Kidney (tissue), 14 donors: ENCODE data around the gene CCDC169. TPM values are rescaled to one million over a fixed set of nuclear protein-coding genes. Genes with fewer than 3 reads are reported as not detected.

Experiments used
- DNase-seq, 5 donors: peaks; one replicate each; pipeline ENCODE4 v3.0.0-alpha.2; 2013 to 2020
- FAIRE-seq: peaks from 2 replicates; lab custom pipeline; 2012; peaks lifted over from hg19 to GRCh38; lab: Jason Lieb, UNC
- H3K27ac ChIP-seq, 2 donors: one replicate each; pipeline ENCODE4 v1.7.0; 2013; ENCODE audit warnings: low read depth in 2 of 2, low read length in 2 of 2, inconsistent platforms in 1 of 2
- H3K27me3 ChIP-seq: one replicate; pipeline ENCODE4 v1.7.1; 2013; ENCODE audit warnings: low read length, inconsistent platforms; ENCODE audit not compliant: control insufficient read depth, insufficient read depth
- H3K36me3 ChIP-seq, 3 donors: one replicate each; pipeline versions ENCODE4 v1.7.0 to v1.7.1; 2013; ENCODE audit warnings: low read length in 3 of 3, control low read depth in 1 of 3, inconsistent platforms in 1 of 3; ENCODE audit not compliant: insufficient read depth in 3 of 3, control insufficient read depth in 2 of 3
- H3K4me1 ChIP-seq, 3 donors: one replicate each; pipeline versions ENCODE4 v1.7.0 to v1.7.1; 2013; ENCODE audit warnings: low read length in 3 of 3, inconsistent platforms in 1 of 3, low read depth in 1 of 3; ENCODE audit not compliant: control insufficient read depth in 2 of 3, insufficient read depth in 2 of 3
- H3K4me3 ChIP-seq, 3 donors: one replicate each; pipeline versions ENCODE4 v1.7.0 to v1.8.1; 2013; ENCODE audit warnings: low read length in 3 of 3, control low read depth in 1 of 3, inconsistent platforms in 1 of 3
- H3K9ac ChIP-seq, 3 donors: one replicate each; pipeline versions ENCODE4 v1.7.0 to v1.7.1; 2013; ENCODE audit warnings: low read length in 3 of 3, control low read depth in 1 of 3, inconsistent platforms in 1 of 3
- H3K9me3 ChIP-seq, 3 donors: one replicate each; pipeline versions ENCODE4 v1.7.0 to v1.7.1; 2013; ENCODE audit warnings: low read length in 3 of 3, control low read depth in 1 of 3, inconsistent platforms in 1 of 3; ENCODE audit not compliant: control insufficient read depth in 2 of 3, insufficient read depth in 1 of 3
- CTCF ChIP-seq: IDR thresholded peaks from 3 replicates; pipeline ENCODE4 v1.5.1; 2012; ENCODE audit warnings: mild to moderate bottlenecking, moderate library complexity, borderline replicate concordance; ENCODE audit not compliant: insufficient read depth; ENCODE audit errors: extremely low read depth
- intact Hi-C: fragments of 100-400 bp; cut with DNase I; formaldehyde crosslinking; loops from one replicate; pipeline ENCODE4 v1.11.1; 2022
- polyA plus RNA-seq: library from polyadenylated mRNA; stranded (reverse); fragments of 350-450 nt; fragmentation: Illumina TruSeq; extraction: RNeasy Lipid Tissue Mini Kit (QIAGEN cat#74804); gene quantifications from one replicate; pipeline ENCODE4 v1.2.3, GENCODE V29; 2014; ENCODE audit warnings: low read depth, low replicate concordance; ENCODE audit not compliant: insufficient read depth
- total RNA-seq: library from RNA; stranded (reverse); fragmentation: NEBNext Ultra II Directional; extraction: Animal tissue kit (Norgen Biotek cat#: 25700); gene quantifications from one replicate; pipeline ENCODE4 v1.2.1, GENCODE V29; 2021
- donor health status: control.
- donor health status: control.
- donor health status: control.
- donor health status: control.
- donor health status: control.
- donor health status: DM: yes; HTN: yes; CAD: no.
- donor health status: Normal renal cell carcinoma (clear cell type).

Gene CCDC169
- total and polyA plus RNA-seq, 2 donors from 2014 or later, result 1.5 to 2.5 TPM

- FAIRE-seq, result no peak
- peaks cover 0 to 17% (median 0%) of the 10 kb centered on the region in 3 donors for H3K4me1 ChIP-seq
- intact Hi-C loops, result no loop called here
- no peak overlapping the region for H3K9ac ChIP-seq
- no peaks in the 10 kb centered on the region for H3K9me3 ChIP-seq
- no peak for DNase-seq
- peak overlapping the region in 1 of 3 donors; percentile 24 for H3K4me3 ChIP-seq
- H3K27me3 ChIP-seq, result no peaks in the 10 kb centered on the region
- no peaks in the 10 kb centered on the region for H3K36me3 ChIP-seq
- no peak for TF ChIP-seq CTCF
- no peak overlapping the region for H3K27ac ChIP-seq
Observed at GRCh38 chr13:36343766-36344165, 46.2 kb upstream of the CCDC169 start.

GRCh38 chr13:36342715-36343114 is 45.1 kb upstream of the CCDC169 start:
- H3K9ac ChIP-seq, result no peak overlapping the region
- intact Hi-C loops, result no loop called here
- TF ChIP-seq CTCF, result no peak
- DNase-seq (no peak), FAIRE-seq (no peak)
- H3K9me3 ChIP-seq, result no peaks in the 10 kb centered on the region
- H3K36me3 ChIP-seq, result no peaks in the 10 kb centered on the region
- H3K4me3 ChIP-seq, result no peak overlapping the region
- H3K27ac ChIP-seq, result no peak overlapping the region
- no peaks in the 10 kb centered on the region for H3K27me3 ChIP-seq
- peaks cover 0 to 17% (median 0%) of the 10 kb centered on the region in 3 donors for H3K4me1 ChIP-seq

- H3K27ac ChIP-seq, result no peak overlapping the region
- FAIRE-seq, result no peak
- intact Hi-C loops, result no loop called here
Observed at GRCh38 chr13:36341718-36342117, 44.1 kb upstream of the CCDC169 start.

More at GRCh38 chr13:36341718-36342117, 44.1 kb upstream of the CCDC169 start:
- no peak overlapping the region for H3K4me3 ChIP-seq
- no peaks in the 10 kb centered on the region for H3K9me3 ChIP-seq
- no peak overlapping the region for H3K9ac ChIP-seq
- H3K36me3 ChIP-seq, result no peaks in the 10 kb centered on the region
- no peaks in the 10 kb centered on the region for H3K27me3 ChIP-seq
- no peak for DNase-seq
- H3K4me1 ChIP-seq, result peaks cover 0 to 19% (median 0%) of the 10 kb centered on the region in 3 donors
- no peak for TF ChIP-seq CTCF
